Central memory CD4-positive, alpha-beta T cell (primary cell): ENCODE measurements around the gene RPL36AL.
"Not testable (repeated sequence)": the region's sequence is repeated elsewhere in the genome, so short reads cannot be mapped to it uniquely, and the experiment has no call there.

Experiments used
- DNase-seq: peaks from one replicate; pipeline ENCODE4 v3.0.0; 2022

Gene RPL36AL

DNA sequence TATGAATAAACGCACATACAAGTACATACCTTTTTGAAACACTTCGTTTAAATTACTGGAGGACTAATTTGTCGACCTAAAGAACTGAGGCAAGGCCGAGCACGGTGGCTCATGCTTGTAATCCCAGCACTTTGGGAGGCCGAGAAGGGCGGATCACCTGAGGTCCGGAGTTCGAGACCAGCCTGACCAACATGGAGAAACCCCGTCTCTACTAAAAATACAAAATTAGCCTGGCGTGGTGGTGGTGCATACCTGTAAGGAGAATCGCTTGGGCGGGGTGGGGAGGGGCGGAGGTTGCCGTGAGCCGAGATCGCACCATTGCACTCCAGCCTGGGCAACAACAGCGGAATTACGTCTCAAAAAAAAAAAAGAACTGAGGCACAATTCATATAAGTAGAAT, 1.2 kb downstream of the RPL36AL start:
- not testable (repeated sequence) for DNase-seq

DNA sequence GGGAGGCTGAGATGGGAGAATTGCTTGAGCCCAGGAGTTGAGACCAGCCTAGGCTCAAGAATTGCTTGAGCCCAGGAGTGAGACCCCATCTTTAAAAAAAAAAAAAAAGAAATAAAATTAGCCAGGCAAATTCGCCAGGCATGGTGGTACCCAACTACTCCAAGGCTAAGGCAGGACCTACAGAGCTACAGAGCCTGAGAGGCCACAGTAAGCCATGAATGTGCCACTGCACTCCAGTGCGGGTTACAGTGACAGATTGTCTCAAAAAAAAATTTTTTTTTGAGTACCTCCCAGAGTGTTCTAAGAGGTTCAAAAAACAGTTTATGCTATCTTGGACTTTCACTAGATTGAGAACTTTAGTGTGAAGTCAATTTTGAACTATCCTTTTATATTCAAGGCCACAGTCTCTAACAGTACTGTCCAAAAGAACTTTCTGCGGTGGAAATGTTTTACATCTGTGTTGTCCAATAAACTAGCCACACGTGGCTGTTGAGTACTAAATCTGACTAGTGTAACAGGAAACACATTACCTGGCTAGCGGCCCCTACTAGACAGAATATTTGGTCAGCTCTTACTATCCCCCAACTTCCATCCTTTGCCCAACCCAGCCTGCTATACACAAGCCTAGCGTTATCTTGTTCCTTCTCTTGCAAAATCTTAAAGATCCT, 2.4 kb downstream of the RPL36AL start:
- no peak for DNase-seq

DNA sequence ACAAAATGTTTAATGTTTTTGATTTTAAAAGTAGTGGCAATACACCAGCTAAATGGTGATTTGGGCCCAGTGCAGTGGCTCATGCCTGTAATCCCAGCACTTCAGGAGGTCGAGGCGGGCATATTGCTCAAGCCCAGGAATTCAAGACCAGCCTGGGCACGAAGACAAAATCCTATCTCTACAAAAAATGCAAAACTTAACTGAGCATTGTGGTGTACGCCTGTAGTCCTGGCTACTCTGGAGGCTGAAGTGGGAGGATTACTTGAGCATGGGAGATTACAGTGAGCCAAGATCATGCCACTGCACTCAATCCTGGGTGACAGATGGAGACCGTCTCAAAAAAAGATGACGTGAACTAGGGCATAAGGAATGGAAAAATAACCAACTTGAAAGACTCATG, 4.7 kb downstream of the RPL36AL start:
- no peak for DNase-seq

DNA sequence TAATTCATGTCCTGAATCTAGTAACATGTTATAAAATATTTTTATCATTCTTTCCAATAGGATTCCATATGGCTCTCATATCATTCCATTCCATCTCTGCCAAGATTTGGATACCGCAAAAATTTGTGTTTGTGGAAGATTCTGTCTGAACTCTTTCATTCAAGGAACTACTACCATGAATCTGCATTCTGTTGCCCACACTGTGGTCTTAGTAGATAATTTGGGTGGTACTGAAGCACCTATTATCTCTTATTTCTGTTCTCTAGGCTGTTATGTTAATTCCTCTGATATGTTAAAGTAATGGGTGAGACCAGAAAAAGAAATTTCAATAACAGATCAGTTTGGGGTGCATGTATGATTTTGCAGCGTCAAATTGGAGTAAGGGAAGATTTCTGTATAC, 6.2 kb downstream of the RPL36AL start:
- DNase-seq: no peak

DNA sequence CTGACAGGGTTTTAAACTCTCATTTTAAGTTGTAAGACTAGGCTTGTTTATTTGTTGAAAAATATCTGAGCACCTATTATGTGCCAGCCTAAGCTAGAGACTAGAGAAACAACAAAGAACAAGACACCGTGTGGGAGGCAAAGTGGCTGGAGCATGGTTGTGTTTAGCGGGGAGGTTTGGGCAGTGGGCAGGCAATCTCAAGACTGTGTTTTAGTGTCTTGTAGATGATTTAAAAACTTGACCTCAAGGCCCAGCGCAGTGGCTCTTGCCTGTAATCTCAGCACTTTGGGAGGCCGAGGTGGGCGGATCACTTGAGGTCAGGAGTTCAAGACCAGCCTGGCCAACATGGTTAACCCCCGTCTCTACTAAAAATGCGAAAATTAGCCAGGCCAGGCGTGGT, 7.8 kb downstream of the RPL36AL start:
- no peak for DNase-seq

DNA sequence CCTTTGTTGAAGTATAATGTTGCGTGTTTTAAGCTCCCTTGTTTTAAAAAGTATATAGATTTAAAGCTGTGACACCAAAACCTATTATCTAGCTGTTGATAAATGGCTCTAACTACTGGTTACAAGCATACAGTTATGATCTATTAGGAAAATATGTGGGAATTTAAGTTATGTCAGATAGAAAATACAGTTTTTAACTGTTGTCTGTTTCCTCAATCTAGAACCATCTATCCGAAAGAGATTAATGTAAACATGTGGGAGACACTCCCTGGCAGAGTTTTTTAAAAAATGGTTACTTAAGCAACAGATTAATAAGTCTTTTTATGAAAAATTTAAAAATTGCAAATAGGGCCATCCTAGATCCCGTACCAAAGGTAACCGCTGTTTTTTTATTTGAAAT, 8.2 kb downstream of the RPL36AL start:
- DNase-seq: no peak

DNA sequence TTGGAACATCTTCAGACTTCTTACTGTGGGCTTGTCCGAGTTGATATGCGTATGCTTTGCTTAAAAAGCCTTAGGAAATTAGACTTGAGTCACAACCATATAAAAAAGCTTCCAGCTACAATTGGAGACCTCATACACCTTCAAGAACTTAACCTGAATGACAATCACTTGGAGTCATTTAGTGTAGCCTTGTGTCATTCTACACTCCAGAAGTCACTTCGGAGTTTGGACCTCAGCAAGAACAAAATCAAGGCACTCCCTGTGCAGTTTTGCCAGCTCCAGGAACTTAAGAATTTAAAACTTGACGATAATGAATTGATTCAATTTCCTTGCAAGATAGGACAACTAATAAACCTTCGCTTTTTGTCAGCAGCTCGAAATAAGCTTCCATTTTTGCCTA, 12.8 kb downstream of the RPL36AL start:
- no peak for DNase-seq

DNA sequence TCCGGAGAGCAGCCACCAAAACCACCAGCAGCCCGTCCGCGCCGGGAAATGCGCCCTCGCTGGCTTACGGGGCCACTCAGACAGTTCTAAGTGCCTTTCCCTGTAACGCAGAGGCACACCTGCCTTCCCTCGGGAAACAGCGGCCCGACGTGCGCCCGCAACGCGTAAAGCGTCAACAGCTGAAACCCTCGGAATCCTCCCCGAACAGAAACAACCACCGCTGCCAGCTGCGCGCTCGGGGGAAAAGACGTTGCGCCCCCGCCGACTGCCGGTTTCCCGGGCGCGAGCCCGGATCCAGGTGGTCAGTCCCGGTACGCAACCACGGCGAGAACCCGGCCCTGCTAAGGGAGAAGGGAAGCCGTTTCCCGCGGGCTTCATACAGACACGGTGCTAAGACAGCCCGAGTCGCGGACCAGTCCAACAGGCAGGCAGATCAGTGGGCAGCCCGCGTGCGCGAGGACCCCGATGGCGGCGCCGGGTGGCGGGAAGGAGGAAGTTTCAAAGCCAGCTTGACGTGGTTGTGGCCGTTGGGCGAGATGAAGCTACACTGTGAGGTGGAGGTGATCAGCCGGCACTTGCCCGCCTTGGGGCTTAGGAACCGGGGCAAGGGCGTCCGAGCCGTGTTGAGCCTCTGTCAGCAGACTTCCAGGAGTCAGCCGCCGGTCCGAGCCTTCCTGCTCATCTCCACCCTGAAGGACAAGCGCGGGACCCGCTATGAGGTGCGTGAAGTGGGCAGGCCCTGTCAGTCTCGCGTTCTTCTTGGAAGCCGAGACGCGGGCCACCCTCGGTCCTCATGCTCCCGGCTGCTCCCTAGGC, 21.7 kb downstream of the RPL36AL start, which contains the start of gene LRR1:
TSS of gene LRR1 (plus strand) at position 456 of the 816 bp plus-strand sequence. CDS start at position 537, 81 bp downstream.
- peak; percentile 86 for DNase-seq

DNA sequence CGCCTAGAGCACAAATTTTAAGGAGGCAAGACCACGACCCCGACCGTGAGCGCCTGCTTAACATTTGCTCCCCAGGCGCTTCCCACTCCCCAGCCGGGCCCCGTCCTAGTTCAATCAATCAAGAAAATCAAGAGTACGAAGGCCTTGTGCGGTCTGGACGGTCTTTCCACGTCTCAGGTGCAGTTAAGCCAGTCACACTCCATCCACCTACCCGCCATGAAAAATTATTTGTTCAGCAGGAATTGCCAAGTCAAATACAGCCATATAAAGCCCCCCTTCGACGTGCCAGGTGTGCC, 22.3 kb downstream of the RPL36AL start:
- no peak for DNase-seq

DNA sequence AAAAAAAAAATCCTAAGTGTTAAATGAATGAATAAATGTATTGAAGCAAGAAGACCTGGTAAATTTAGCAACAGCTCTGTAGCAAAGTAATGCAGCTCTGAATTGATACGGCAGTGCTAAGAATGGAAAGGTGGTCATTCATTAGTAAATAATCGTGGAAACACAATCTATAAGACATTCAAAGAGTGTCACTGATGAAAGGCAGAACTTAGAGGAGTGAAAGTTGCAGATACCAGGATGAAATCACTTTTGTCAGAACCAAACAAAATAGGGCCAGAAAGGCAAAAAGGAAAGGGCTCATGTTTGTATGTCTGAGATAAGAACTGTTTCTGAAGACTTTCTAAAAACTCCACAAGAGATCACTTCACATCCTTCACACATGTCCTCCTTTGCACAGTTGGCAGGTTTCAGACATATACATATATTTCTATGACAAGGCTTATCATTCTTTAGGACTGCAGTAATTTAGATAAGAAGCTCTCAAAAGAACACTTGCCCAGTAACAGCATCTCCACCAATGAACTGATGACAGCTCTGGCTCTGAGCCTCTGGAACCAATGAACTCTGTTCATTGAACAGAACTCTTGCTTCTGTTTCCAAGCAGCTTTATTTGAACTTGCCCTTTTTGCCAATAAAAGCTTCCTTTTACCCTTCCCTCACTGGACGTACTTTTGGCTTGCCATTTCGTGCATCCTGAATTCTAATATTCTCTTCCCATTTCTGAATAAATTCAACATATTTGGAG, 25.9 kb downstream of the RPL36AL start:
- DNase-seq: no peak

DNA sequence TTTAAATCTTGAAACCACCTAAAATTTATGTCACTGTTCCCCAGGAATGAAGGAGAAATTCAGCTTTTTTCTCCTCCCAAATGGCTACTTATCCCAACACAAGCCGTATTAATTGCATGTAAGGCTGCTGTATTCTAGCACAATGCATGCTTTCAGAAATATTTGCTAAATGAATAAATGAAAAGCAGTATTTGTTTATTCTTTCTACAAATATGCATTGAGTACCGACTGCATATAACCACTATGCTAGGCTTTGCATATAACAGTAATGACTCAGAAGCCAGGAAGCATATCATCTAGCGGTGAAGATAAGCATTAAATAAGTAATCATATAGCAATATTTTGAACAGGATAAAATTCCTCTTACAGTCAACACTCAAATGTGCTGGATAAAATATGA, 27.4 kb downstream of the RPL36AL start:
- DNase-seq: no peak

DNA sequence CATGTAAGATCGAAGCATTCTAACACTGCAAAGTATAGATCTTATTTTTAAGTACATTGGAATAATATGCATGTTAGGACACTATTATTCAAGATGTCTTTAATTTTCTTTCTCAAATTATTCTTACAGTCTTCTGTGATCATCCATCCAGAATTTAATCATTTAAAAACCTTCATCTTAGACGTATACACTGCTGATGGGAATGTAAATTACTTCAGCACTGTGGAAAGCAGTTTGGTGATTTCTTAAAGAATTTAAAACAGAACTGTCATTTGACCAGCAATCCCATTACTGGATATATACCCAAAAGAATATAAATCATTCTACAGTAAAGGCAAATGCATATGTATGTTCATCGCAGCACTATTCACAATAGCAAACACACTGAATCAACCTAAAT, 31.0 kb downstream of the RPL36AL start:
- DNase-seq: no peak

DNA sequence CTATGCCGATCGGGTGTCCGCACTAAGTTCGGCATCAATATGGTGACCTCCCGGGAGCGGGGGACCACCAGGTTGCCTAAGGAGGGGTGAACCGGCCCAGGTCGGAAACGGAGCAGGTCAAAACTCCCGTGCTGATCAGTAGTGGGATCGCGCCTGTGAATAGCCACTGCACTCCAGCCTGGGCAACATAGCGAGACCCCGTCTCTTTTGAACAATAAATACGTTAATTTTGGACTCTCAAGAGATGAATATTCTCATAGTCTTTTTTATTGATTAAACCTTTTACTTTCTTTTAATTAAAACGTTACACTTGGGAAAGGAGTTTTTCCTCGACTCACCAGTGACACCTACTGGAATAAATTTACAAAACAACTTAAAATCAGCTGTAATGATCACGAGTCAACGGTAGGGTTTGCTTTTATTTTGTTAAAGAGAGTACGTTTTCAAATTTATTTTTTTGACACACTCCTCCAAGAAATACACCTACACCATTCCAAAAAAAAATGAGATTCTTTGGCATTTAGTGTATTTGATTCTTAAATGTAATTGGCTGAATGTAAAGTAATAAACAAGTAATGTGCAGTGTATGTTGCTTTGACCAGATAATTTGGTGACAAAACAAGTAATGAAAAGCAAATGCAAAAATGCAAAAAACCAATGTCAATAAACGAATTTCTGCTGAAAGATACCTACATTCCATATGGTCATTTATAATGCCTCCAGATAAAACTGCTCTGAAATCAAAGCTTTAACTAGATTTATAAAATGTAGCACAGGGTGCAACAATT, 33.6 kb downstream of the RPL36AL start:
- peak; percentile 78 for DNase-seq

DNA sequence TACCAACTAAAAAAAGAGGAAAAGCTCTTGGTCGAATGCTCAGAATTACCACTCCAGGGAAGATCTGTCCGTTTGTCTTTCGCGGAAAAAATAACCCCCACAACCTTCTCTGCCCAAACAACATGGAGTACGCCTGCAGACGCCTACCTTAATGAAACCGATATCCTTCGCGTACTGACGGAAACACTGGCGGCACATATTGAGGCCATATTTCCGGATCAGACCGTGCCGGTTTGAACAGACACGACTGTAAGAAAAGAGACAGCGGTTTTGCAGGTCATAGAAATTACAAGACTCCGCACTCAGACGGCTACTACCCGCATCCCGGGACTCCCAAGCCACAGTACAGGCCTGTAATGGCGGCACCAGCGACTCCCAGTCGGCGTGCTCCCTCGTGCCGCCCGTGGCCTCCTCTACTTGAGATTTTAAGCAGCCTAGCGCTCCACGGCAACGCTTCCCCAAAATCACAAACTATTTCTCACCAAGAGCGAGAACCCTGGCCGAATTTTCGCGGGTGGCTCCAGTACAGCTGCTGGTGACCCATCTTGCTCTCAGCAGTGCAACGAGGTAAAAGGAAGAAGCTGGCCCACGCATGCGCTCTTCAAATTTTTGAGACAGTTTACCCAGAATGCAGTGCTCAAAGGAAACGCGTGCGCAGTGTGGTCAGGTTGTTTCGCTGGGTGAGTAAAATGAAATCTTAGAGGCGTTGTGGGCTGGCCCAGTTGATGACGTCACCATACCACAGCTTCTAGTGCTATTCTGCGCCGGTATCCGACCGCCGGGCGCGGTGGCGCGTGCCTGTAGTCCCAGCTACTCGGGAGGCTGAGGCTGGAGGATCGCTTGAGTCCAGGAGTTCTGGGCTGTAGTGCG, 34.4 kb downstream of the RPL36AL start, which contains the start of gene RPS29:
TSS of gene RPS29 (minus strand) at position 578 of the 870 bp plus-strand sequence. CDS start at position 544, 34 bp downstream.
- peak; percentile 99 for DNase-seq

DNA sequence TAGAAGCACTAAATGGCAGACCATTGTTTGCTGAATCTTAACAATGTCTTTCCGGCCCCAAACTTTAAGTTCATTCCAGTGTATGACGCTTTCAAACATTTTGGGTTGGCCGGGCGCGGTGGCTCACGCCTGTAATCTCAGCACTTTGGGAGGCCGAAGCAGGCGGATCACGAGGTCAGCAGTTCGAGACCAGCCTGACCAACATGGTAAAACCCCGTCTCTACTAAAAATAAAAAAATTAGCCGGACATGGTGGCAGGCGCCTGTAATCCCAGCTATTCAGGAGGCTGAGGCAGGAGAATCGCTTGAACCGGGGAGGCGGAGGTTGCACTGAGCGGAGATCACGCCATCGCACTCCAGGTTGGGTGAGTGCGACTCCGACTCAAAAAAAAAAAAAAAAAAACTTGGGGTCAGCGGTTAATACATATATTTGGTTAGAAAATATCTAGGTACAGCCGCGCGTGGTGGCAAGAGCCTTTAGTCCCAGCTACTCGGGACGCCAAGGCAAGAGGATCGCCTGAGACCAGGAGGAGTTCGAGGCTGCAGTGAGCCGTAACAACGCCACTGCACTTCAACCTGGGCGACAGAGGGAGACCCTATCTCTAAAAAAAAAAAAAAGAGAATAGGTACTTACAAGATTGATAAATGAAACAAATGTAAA, 35.3 kb downstream of the RPL36AL start:
- DNase-seq: not testable (repeated sequence)

DNA sequence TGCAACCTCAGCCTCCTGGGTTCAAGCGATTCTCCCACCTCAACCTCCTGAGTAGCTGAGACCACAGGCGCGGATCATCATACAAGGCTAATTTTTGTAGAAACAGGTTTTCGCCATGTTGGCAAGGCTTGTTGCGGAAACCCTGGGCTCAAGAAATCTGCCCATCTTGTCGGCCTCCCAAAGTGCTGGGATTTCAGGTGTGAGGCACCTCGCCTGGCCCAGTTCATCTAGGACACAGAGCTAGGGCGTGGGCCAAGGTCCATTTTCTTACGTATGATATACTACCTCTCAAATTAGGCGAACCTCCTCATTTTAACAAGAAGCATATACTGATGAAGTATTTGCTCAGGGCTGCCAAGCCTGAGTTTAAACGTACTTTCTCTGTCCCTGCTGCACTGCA, 36.4 kb downstream of the RPL36AL start:
- DNase-seq: no peak

DNA sequence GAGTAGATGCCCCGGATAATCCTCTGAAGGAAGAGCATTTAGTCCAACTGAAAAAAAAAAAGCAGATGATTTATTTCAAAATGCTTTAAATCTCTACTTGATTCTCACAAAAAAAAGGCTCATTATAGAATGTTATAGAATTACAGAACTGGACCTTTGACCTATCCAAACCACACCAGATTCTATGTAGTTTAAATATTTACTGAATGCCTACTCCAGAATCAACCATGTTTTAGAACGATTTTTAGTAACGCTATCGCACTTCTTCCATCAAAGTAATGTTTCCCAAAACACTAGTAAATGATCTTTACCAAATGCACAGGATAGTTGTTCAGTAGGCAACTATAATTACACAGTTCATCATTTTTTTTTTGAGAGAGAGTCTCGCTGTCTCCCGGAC, 36.8 kb downstream of the RPL36AL start:
- no peak for DNase-seq

DNA sequence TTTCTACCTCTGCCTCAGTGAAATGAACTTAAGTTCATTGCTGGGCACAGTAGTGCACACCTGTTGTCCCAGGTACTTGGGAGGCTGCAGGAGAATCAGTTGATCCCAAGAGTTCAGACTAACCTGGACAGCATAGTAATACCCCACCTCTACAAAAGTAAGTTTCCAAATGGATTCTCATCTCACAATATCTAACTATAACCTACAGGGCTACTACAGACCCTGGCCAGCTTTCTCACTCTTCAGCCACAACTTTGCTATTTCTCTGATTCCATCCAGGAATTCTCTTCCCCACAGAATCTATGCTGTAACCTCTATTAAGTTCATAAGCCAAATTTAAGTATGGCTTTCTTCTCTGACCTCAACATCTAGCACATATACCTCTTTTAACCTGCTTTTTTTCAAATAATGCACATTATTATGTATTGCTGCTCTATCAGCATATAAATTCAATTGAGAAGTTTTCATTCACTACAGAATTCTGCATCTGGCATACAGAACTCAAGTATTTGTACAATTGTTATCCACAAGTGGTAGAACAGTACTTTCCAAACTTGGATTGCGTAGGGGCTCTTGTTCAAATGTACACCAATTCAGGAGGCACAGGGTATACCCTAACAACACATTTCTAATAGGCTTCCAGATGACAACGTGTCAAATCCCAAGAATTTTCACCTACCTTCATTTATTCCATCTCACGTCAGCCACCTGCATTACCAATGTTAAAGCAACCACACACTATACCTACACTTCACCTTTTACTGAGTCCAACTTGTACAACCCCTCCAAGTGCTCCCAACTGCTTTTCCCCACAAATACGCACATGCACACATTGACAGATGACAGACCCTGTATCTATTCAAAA, 38.1 kb downstream of the RPL36AL start:
- DNase-seq: no peak

DNA sequence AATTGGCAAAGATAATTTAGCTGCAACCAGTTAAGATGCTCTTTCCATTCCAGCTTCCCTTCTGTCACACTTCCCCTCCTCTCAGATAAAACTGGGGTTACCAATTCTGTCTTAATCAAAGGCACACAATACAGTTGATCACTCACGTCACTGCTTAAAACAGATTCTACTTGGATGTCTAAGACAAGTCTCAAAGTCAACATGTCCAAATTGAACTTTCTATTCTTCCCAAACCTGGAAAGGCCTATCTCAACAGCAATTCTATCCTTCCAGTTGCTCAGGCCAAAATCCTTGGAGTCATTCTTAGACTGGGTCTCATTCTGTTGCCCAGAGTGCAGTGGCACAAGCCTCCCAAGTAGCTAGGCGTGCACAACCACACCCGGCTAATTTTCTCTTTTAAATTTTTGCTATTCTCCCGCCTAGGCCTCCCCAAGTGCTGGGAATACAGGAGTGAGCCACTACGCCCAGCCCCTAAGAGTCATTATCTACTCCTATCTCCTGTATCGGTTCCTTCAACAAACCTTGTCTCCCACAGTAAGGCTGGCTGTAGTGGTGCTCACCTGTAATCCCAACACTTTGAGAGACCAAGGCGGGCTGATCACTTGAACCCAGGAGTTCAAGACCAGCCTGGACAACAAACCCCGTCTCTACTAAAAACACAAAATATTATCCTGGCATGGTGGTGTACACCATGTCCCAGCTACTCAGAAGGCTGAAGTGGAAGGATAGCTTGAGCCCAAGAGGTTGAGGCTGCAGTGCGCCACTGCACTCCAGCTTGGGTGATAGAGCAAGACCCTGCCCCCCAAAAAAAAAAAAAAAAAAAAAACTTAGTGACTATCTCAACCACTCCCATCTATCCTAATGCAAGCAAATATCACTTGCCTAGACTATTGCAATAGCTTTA, 39.0 kb downstream of the RPL36AL start:
- DNase-seq: no peak
